GM15510 (cell line): Measurements from ENCODE around the gene TMEM147.

Experiments
- POLR2A ChIP-seq: IDR thresholded peaks from 3 replicates; pipeline ENCODE4 v1.6.1; 2011; ENCODE audit warnings: borderline replicate concordance; ENCODE audit not compliant: insufficient read length; ENCODE audit errors: extremely low read depth

Gene TMEM147

GRCh38 chr19:35512831-35513627 is 32.4 kb upstream of the TMEM147 start:
- TF ChIP-seq POLR2A: no peak

GRCh38 chr19:35513628-35514281 is 31.7 kb upstream of the TMEM147 start, which contains the start of gene DMKN:
Gene DMKN, minus strand, starts transcription at chr19:35513649. Its CDS starts 174 bp downstream, at chr19:35513475.
- no peak for TF ChIP-seq POLR2A

DNA sequence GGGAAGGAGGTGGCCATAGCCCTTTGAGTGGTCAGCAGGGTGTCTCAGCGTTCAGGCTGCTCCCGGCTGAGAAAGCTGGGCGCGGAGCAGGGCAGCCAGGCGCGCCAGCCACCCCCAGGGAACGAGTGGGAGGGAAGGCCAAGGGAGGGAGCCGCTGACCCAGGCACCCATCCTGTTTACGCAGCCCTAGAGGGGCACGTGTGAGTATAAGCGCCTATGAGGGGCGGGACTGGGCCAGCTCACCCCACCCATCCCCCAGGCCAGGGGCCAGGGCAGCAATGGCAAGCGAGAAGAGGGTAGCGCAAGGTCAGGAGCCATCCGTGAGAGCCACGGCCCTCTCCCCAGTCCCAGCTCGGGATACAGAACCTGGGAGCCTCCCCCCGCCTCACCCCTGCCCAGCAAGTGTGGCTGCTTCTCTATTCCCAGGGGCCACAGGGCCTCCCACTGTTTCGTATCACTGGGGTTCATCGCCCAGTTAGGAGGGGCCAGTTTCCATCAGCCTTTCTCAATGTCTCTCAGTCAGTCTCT is 31.1 kb upstream of the TMEM147 start:
- TF ChIP-seq POLR2A: no peak

DNA sequence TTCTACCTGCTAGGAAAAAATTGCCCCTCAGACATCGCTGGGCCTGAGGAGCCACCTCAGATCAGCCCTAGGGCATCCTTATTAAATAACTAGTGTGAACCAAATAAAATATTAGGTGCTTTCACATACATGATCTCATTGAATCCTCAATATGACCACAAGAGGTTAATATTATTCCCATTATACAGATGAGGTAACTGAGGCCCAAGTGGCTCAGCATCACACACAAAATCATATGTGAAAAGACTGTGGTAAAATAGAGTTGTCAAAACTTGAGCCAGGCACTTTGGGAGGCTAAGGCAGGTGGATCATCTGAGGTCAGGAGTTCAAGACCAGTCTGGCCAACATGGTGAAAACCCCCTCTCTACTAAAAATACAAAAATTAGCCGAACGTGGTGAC is 29.1 kb upstream of the TMEM147 start:
- TF ChIP-seq POLR2A: no peak

GRCh38 chr19:35517342-35517741 is 28.1 kb upstream of the TMEM147 start:
- TF ChIP-seq POLR2A: no peak

DNA sequence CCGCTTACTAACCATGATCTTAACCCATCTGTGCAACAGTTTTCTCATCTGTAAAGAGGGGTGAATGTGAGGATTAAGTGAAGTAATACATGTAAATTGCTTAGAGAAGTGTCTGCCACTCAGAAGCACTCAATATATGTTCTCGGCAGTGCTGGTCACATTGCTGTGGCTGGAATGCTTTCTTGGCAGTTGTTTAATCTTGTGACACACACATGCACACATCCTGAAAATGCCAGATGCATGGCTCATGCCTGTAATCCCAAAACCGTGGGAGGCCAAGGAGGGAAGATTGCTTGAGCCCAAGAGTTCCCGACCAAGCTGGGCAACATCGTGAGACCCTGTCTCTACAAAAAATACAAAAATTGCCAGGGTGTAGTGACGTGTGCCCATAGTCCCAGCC is 27.1 kb upstream of the TMEM147 start:
- no peak for TF ChIP-seq POLR2A

GRCh38 chr19:35519291-35519690 is 26.1 kb upstream of the TMEM147 start:
- TF ChIP-seq POLR2A: no peak

DNA sequence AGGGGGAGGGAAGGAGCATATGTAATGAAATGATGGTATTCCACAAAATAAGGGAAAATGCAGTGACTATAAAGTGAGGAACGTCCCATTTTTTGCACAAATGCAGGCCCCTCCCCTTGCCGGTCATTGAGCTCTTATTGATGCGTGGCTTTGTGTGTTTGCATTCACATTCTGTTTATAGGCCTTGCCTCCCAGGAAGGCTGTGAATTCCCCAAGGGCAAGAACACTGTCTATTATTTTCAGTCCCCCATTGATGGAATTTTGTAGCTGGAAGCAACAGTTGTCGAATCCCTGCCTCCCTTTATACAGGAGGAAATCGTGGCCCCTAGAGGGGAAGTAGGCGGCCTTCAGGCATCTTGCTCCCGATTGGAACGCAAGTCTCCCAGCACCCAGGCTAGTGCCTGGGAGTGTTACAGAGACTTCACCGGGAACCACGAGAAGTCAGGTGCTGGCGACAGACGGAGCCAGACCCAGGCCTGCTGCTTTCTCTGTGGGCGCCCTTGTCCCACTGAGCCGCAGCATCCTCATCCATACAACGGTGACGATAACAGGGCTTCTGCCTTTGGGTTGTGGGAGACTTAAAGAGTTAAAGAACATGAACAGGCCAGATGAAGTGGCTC is 24.2 kb upstream of the TMEM147 start:
- no peak for TF ChIP-seq POLR2A

- TF ChIP-seq POLR2A: no peak
Measured at GRCh38 chr19:35522745-35523327, 22.6 kb upstream of the TMEM147 start.

DNA sequence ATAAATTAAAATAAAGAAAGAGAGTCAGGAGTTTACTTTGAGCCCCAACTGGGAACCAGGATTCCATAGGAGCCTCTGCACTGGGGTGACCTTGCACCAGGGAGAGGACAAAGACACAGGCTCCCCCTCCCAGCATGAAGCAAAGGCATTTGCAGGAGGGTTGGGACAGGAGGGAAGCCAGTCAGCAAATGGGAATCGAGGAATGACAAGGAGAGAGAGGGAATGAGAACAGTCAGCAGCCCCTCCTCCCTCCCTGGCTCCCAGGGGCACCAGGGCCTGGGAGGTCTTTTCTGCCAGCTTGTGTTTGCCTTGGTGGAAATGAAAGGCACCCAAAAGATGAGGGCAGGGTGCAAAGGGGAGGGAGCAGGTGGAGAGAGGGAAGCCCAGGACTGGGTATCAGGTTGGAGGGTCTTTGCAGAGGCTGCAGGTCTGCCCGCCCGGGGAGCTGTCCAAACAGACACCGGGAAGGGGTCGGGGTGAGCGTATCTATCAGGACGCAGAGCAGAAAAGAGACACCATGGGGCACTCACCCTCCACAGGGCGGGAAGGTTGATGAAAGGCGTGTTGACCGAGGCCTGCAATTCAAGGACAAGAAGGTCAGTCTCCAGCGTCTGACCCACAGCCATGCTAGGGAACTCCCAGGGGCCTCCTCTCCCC is 21.1 kb upstream of the TMEM147 start:
- TF ChIP-seq POLR2A: no peak

DNA sequence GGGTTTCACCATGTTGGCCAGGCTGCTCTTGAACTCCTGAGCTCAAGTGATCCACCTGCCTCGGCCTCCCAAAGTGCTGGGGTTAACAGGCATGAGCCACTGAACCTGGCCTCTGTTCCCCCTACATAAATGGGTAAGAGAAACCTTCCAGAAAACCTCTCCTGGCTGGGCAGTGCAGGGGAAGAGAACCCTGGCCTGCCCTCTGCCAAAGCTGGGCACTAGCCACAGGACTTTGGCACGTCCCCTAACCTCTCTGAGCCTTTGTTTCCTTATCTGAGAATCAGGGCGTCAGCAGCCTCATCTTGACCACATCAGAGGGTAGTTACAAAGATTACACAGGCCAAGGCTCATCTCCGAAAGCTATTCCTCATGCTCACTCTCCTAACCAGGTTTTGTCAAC is 19.6 kb upstream of the TMEM147 start:
- TF ChIP-seq POLR2A: no peak

- no peak for TF ChIP-seq POLR2A
Measured at GRCh38 chr19:35528218-35529038, 17.0 kb upstream of the TMEM147 start, which contains the start of gene SBSN. Gene SBSN, minus strand, starts transcription at chr19:35528311. Its CDS starts 30 bp downstream, at chr19:35528281.
